ENCODE results near the gene PLPP6.
A peak's percentile ranks its signal among the peaks of the same experiment; 100 is the strongest.

DNA sequence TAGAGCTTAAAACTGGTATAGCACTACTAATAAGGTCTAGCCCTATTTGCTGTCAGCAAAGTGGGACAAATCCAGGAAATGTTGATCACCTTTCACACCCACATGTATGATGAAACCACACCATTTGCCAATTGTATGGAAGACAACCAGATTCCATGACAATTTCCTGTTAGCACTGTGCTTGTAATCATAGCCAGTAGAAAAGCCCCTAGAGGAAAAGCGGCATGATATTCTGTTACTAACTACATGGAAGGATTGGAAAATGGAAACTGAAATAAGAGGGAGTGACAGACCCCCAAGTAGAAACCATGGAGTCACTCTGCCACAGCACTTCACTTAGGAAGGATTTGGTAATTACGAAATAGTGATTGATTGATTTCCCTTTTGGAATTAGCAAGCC is 3.3 kb downstream of the PLPP6 start:
- TF ChIP-seq, protein P1, sequence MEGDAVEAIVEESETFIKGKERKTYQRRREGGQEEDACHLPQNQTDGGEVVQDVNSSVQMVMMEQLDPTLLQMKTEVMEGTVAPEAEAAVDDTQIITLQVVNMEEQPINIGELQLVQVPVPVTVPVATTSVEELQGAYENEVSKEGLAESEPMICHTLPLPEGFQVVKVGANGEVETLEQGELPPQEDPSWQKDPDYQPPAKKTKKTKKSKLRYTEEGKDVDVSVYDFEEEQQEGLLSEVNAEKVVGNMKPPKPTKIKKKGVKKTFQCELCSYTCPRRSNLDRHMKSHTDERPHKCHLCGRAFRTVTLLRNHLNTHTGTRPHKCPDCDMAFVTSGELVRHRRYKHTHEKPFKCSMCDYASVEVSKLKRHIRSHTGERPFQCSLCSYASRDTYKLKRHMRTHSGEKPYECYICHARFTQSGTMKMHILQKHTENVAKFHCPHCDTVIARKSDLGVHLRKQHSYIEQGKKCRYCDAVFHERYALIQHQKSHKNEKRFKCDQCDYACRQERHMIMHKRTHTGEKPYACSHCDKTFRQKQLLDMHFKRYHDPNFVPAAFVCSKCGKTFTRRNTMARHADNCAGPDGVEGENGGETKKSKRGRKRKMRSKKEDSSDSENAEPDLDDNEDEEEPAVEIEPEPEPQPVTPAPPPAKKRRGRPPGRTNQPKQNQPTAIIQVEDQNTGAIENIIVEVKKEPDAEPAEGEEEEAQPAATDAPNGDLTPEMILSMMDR (IDR thresholded peaks at IDR 0.05): no peak
- TF ChIP-seq POLR2A (IDR thresholded peaks at IDR 0.05): peak in 1 of 3 donors; percentile 4
